Activated CD4-positive, alpha-beta T cell treated with anti-CD3 and anti-CD28 coated beads, Interleukin-2, amount 10 ng/mL, durations not matched to agents 7 days and 5 days (primary cell): ENCODE data around the gene KBTBD12. TPM values are rescaled to one million over a fixed set of nuclear protein-coding genes. Genes with fewer than 3 reads are reported as not detected.

Experiments
- CTCF ChIA-PET: fragments of 350-600 bp; sonication (Branson Sonifier 250); formaldehyde crosslinking; loops from one replicate; lab custom pipeline; 2021; ENCODE audit warnings: antibody characterized with exemption; lab: Charles Lee
- POLR2A ChIA-PET: fragments of 350-600 bp; sonication (Branson Sonifier 250); formaldehyde crosslinking; loops from one replicate; lab custom pipeline; 2021; ENCODE audit warnings: antibody characterized with exemption; lab: Charles Lee
- DNase-seq: peaks from one replicate; pipeline ENCODE4 v3.0.0-alpha.2; 2020
- H3K27ac Mint-ChIP-seq: one replicate; pipeline ENCODE4 v1.8.0; 2021; ENCODE audit warnings: mild to moderate bottlenecking, moderate library complexity, mixed read lengths
- H3K27me3 Mint-ChIP-seq: one replicate; pipeline ENCODE4 v1.8.0; 2021; ENCODE audit warnings: mixed read lengths
- H3K36me3 Mint-ChIP-seq: one replicate; pipeline ENCODE4 v1.8.0; 2021; ENCODE audit warnings: low read depth, mixed read lengths
- H3K4me1 Mint-ChIP-seq: one replicate; pipeline ENCODE4 v1.8.0; 2021; ENCODE audit warnings: mixed read lengths
- H3K4me3 Mint-ChIP-seq: one replicate; pipeline ENCODE4 v1.8.0; 2021; ENCODE audit warnings: mild to moderate bottlenecking, moderate library complexity, mixed read lengths
- H3K9me3 Mint-ChIP-seq: one replicate; pipeline ENCODE4 v1.8.0; 2021; ENCODE audit warnings: mixed read lengths
- total RNA-seq, 2 experiments: library from RNA; stranded (reverse); gene quantifications; one replicate each; pipeline ENCODE4 v1.2.3, GENCODE V29; 2021

KBTBD12 gene
- total RNA-seq, 2 experiments from 2014 or later, result not detected

DNA sequence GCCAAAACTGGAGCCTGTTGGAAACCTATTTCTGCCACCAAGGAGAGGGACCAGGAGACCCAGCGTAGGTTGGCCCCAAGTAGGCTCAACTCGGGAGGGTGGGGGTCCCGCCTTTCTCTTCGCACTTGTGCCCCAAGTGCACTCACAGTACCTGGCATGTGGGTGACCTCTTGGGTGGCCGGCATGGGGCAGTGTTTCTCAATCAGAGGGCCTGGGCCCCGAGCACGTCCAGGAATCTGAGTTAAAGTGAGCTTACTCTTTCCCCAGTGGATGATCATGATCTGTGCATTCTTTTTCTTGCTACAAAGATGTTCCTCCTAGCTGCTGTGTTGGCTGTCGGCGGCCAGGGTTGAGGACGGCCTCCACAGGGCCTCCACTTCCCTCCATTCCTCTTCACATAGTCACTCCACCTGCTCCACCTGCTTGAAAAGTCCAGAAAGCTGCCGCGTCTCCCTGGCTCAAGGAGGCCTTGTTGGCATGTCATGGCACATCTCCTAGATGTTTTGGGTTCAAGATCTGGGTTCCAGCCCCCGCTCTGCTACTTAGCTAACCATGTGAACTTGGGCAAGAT, 70.7 kb downstream of the KBTBD12 start:
- Mint-ChIP-seq H3K36me3 (no peaks in the 10 kb centered on the region), H3K4me3 (no peak overlapping the region), H3K27me3 (peaks cover 4% of the 10 kb centered on the region), H3K27ac (no peak overlapping the region), H3K9me3 (no peaks in the 10 kb centered on the region), H3K4me1 (no peaks in the 10 kb centered on the region)
- POLR2A ChIA-PET, result no interaction called here
- DNase-seq, result no peak
- CTCF ChIA-PET, result no interaction called here

DNA sequence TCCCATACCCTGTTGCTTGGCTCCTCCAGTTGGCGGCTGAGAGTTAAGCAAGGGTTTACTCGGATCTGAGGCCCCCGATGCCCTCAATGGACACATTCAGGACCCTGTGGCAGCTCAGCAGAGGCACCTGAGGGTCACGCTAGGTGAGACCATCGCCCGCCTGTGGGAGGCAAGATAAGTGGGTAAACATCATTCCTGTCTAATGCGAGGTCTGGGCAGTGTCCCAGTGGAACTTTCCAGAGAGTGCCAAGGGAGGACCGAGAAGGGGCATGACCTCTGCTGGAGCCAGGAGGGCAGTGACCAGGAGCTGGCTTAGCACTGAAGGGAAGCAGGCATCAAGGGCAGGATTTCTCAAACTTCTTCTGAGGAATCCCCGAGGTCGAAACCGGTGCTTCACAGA, 71.8 kb downstream of the KBTBD12 start:
- no peak for DNase-seq
- Mint-ChIP-seq H3K27me3 (no peaks in the 10 kb centered on the region), H3K27ac (no peak overlapping the region), H3K4me1 (no peaks in the 10 kb centered on the region), H3K36me3 (no peaks in the 10 kb centered on the region), H3K4me3 (no peak overlapping the region), H3K9me3 (no peaks in the 10 kb centered on the region)
- CTCF ChIA-PET, result no interaction called here
- POLR2A ChIA-PET, result no interaction called here

DNA sequence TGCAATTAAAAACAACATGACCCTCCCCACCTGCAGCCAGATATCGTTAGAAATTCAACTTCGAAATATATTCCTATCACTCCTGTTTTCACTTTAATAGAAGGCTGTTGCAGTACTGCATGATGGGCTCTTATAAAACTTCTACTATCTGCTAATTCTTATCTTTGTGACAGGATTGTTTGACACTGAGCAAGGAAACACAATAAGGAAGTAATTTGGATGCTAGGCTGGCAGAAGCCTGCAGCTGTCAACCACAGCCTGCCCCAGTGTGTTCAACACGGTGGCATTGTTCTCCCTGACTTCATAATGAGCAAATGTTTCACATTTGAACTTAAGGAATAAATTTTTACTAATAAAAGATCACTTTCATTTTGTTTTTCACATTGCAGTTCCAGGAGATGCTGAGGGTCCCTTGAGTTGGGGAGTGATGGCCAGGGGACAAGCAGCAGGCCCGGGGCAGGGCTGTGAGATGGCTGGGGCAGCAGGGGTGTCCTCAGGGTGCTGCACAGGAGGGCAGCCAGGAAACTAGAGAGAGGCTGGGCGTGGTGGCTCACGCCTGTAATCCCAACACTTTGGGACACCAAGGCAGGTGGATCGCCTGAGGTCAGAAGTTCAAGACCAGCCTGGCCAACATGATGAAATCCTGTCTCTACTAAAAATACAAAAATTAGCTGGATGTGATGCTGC, 72.4 kb downstream of the KBTBD12 start:
- Mint-ChIP-seq H3K36me3 (no peaks in the 10 kb centered on the region), H3K27ac (no peak overlapping the region), H3K9me3 (no peaks in the 10 kb centered on the region), H3K27me3 (no peaks in the 10 kb centered on the region), H3K4me1 (no peaks in the 10 kb centered on the region), H3K4me3 (no peak overlapping the region)
- CTCF ChIA-PET, result no interaction called here
- DNase-seq, result no peak
- POLR2A ChIA-PET, result no interaction called here

DNA sequence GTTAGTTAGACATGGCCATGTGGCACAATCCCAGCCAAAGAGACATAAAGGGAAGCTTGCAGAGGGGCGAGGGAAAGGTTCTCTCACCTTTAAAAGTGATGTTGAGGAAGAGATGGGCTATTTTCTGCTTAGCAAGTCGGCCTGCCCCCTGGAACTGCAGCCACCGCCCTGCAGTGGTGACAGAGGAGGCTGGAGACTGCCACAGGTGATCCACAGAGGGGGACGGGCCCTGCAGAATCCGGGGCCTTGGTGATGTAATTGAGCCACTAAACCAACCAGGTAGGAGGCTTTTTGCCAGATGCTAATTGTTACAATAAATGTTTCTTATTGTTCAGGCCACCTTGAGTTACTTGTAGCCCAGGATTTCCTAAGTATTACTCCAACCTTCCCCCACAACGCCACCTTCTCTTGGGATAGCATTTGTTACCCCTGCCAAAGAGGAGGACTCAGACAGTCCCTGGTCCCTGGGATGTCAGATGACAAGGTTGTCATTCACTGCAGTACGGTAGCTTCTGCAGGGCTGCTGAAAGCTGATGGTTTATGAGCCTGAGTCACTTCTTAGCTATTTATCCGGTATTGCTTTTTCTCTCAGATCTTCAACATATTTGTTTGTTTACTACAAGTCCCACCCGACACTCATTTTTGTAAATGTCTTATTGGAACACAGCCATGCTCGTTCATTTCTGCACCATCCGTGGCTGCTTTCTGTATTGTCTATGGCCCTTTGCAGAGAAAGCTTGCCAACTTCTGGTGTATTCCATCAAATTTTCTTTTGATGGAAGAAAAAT, 73.9 kb downstream of the KBTBD12 start:
- ChIA-PET POLR2A (no interaction called here), CTCF (interaction anchor here (0.6 kb wide), 1 partner anchor 204 kb away, joined by 3 read pairs; no protein-coding TSS in a partner anchor)
- no peaks in the 10 kb centered on the region for H3K9me3 Mint-ChIP-seq

GRCh38 chr3:127990051-127990450, 75.0 kb downstream of the KBTBD12 start:
- ChIA-PET CTCF (interaction anchor here (0.6 kb wide), 1 partner anchor 203 kb away, joined by 3 read pairs; no protein-coding TSS in a partner anchor), POLR2A (no interaction called here)
- H3K4me1 Mint-ChIP-seq, result no peaks in the 10 kb centered on the region
- no peak for DNase-seq
- H3K4me3 Mint-ChIP-seq, result no peak overlapping the region
- H3K27ac Mint-ChIP-seq, result no peak overlapping the region
- no peaks in the 10 kb centered on the region for H3K27me3 Mint-ChIP-seq
- H3K36me3 Mint-ChIP-seq, result no peaks in the 10 kb centered on the region
- H3K9me3 Mint-ChIP-seq, result no peaks in the 10 kb centered on the region

More for the DNA sequence above, 73.9 kb downstream of the KBTBD12 start:
- Mint-ChIP-seq H3K27ac (no peak overlapping the region), H3K4me1 (no peaks in the 10 kb centered on the region), H3K27me3 (no peaks in the 10 kb centered on the region), H3K36me3 (no peaks in the 10 kb centered on the region), H3K4me3 (no peak overlapping the region)
- DNase-seq, result no peak

- ChIA-PET CTCF (no interaction called here), POLR2A (no interaction called here)
- Mint-ChIP-seq H3K4me1 (no peaks in the 10 kb centered on the region), H3K9me3 (no peaks in the 10 kb centered on the region), H3K27me3 (no peaks in the 10 kb centered on the region), H3K36me3 (no peaks in the 10 kb centered on the region), H3K27ac (no peak overlapping the region), H3K4me3 (no peak overlapping the region)
- DNase-seq, result no peak
Measured at GRCh38 chr3:127990461-127990860, 75.4 kb downstream of the KBTBD12 start.

- CTCF ChIA-PET, result interaction anchor here (1.1 kb wide), 1 partner anchor 16 kb away, joined by 3 read pairs; no protein-coding TSS in a partner anchor
Measured at GRCh38 chr3:127991251-127991650, 76.2 kb downstream of the KBTBD12 start.

DNA sequence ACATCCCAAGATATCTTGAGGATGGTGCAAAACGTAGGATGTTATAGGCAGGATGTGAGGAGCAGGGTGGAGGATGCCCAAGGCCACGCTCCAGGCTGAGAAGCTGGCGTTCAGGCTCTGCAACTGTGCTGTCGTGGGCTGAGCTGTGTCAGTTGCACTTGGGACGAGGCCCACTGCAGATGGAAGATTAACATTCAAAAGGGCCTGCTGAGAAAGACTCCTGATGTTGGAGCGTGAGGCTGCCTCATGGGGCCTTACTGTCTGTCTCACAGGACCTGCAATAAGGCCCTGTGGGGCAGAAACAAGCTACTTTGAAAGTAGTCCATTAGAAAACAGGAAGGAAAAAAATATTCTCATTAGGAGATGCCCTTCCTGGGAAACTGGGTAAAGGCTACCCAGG, 76.6 kb downstream of the KBTBD12 start:
- ChIA-PET CTCF (interaction anchor here (1.1 kb wide), 1 partner anchor 17 kb away, joined by 3 read pairs; no protein-coding TSS in a partner anchor), POLR2A (no interaction called here)
- Mint-ChIP-seq H3K4me3 (no peak overlapping the region), H3K27ac (no peak overlapping the region), H3K36me3 (no peaks in the 10 kb centered on the region), H3K9me3 (no peaks in the 10 kb centered on the region), H3K4me1 (no peaks in the 10 kb centered on the region), H3K27me3 (no peaks in the 10 kb centered on the region)
- no peak for DNase-seq

More at GRCh38 chr3:127991251-127991650, 76.2 kb downstream of the KBTBD12 start:
- Mint-ChIP-seq H3K36me3 (no peaks in the 10 kb centered on the region), H3K9me3 (no peaks in the 10 kb centered on the region), H3K27me3 (no peaks in the 10 kb centered on the region), H3K4me3 (no peak overlapping the region), H3K4me1 (no peaks in the 10 kb centered on the region), H3K27ac (no peak overlapping the region)
- DNase-seq, result no peak
- POLR2A ChIA-PET, result no interaction called here

- H3K4me1 Mint-ChIP-seq, result no peaks in the 10 kb centered on the region
- CTCF ChIA-PET, result no interaction called here
- no peak overlapping the region for H3K27ac Mint-ChIP-seq
- no peak overlapping the region for H3K4me3 Mint-ChIP-seq
- no peaks in the 10 kb centered on the region for H3K36me3 Mint-ChIP-seq
- no peak for DNase-seq
- H3K27me3 Mint-ChIP-seq, result no peaks in the 10 kb centered on the region
- H3K9me3 Mint-ChIP-seq, result no peaks in the 10 kb centered on the region
- POLR2A ChIA-PET, result no interaction called here
Measured at GRCh38 chr3:127992127-127992526, 77.1 kb downstream of the KBTBD12 start.

- H3K36me3 Mint-ChIP-seq, result no peaks in the 10 kb centered on the region
- POLR2A ChIA-PET, result no interaction called here
- no peaks in the 10 kb centered on the region for H3K9me3 Mint-ChIP-seq
Measured at GRCh38 chr3:127994011-127994410, 79.0 kb downstream of the KBTBD12 start.

GRCh38 chr3:127997016-127997415, 82.0 kb downstream of the KBTBD12 start:
- Mint-ChIP-seq H3K9me3 (no peaks in the 10 kb centered on the region), H3K4me1 (no peaks in the 10 kb centered on the region), H3K36me3 (no peaks in the 10 kb centered on the region), H3K27me3 (no peaks in the 10 kb centered on the region), H3K4me3 (no peak overlapping the region), H3K27ac (no peak overlapping the region)
- DNase-seq, result no peak
- ChIA-PET POLR2A (no interaction called here), CTCF (no interaction called here)

More at GRCh38 chr3:127994011-127994410, 79.0 kb downstream of the KBTBD12 start:
- Mint-ChIP-seq H3K4me3 (no peak overlapping the region), H3K27ac (no peak overlapping the region), H3K27me3 (no peaks in the 10 kb centered on the region), H3K4me1 (no peaks in the 10 kb centered on the region)
- CTCF ChIA-PET, result no interaction called here
- DNase-seq, result no peak

- H3K27me3 Mint-ChIP-seq, result peaks cover 2% of the 10 kb centered on the region
- POLR2A ChIA-PET, result no interaction called here
- CTCF ChIA-PET, result no interaction called here
Measured at GRCh38 chr3:127997961-127998360, 82.9 kb downstream of the KBTBD12 start.

DNA sequence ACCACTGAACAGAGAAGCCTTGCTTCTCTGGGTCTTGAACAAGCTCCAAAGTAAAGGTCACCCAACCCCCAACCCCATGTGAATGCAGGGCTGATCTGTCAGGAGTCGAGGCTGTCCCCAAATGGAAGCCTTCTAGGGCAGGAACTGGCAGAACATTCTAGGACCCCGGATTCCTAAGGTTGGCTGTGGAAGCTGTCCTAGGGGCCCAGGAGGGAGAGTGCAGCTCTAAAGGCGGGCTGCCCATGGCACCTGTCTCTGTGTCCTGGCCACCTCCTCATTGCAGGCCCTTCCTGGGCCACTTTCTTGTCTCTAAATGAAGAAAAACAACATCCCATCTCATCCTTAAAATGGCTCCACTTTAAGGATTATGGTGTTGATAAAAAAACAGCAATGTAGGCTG, 83.6 kb downstream of the KBTBD12 start:
- Mint-ChIP-seq H3K4me3 (no peak overlapping the region), H3K9me3 (no peaks in the 10 kb centered on the region), H3K4me1 (no peaks in the 10 kb centered on the region), H3K27me3 (peaks cover 3% of the 10 kb centered on the region), H3K36me3 (no peaks in the 10 kb centered on the region), H3K27ac (no peak overlapping the region)
- ChIA-PET CTCF (no interaction called here), POLR2A (no interaction called here)
- no peak for DNase-seq

More at GRCh38 chr3:127997961-127998360, 82.9 kb downstream of the KBTBD12 start:
- Mint-ChIP-seq H3K36me3 (no peaks in the 10 kb centered on the region), H3K4me1 (no peaks in the 10 kb centered on the region), H3K9me3 (no peaks in the 10 kb centered on the region), H3K27ac (no peak overlapping the region), H3K4me3 (no peak overlapping the region)
- DNase-seq, result no peak
